GM11168 (cell line): Measurements from ENCODE around the gene PHKA1.
"Not testable (repeated sequence)": the region's sequence is repeated elsewhere in the genome, so short reads cannot be mapped to it uniquely, and the experiment has no call there.

Experiments used
- in situ Hi-C: fragments of 300-500 bp; cut with MboI; formaldehyde crosslinking; loops from one replicate; pipeline ENCODE4 v1.12.0; 2022; ENCODE audit warnings: low sequenced_read_pairs; ENCODE audit not compliant: unreplicated experiment

PHKA1 gene

DNA sequence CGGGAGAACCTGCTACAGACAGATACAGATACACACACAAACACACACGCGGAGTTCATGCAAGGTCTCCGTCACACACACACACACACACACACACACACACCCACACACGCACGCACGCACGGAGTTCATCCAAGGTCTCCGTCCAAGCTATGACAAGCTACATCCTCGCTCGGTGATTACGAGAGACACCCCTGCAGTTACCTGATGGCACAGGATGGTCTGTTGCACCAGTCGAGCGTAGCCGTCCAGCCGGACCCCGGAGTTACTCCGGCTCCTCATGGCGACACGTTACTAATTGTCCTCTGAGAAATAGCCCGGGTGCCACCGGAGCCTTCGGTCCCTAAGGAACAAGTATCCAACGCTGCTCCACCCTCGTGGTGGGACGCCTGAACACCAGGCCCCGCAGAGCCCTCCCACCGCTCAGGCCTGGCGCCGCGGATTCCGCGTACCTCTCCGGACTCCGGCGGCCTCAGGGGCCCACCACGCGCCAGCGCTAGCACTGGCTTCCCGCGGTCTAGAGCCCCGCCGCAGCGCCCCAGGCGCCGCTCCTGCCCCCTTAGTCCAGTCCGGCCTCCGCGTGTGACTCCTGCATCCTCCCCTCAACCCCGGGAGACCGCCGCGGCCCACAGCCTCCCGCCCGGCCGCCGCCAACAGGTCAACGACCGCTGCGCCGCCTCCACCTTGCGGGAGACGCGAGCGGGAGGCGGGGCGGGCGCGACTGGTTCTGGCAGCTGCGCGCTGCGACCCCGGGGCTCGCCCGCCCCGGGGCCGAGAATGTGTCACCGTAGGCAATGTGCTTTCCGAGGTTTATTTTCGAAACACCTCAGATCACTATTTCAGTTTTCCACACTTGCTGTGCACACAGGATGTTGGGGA, at the start of gene PHKA1:
PHKA1 (minus strand) TSS at position 708 of the 879 bp plus-strand sequence; CDS start at position 282, 426 bp downstream.
- in situ Hi-C loops, result loop anchor here (25.0 kb wide), 1 partner anchor 248 kb away; no protein-coding TSS in a partner anchor

DNA sequence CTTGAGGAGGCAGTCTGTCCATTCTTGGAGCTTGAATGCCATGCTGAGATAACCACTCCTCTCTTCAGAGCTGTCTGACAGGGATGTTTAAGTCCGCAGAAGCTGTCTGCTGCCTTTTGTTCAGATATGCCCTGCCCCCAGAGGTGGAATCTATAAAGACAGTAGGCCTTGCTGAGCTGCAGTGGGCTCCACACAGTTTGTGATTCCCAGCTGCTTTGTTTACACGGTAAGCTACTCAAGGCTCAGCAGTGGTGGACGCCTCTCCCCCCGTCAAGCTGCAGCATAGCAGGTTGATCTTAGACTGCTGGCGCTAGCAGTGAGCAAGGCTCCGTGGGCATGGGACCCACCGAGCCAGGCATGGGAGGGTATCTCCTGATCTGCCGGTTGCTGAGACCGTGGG, 46.3 kb upstream of the PHKA1 start:
- in situ Hi-C loops, result not testable (repeated sequence)

DNA sequence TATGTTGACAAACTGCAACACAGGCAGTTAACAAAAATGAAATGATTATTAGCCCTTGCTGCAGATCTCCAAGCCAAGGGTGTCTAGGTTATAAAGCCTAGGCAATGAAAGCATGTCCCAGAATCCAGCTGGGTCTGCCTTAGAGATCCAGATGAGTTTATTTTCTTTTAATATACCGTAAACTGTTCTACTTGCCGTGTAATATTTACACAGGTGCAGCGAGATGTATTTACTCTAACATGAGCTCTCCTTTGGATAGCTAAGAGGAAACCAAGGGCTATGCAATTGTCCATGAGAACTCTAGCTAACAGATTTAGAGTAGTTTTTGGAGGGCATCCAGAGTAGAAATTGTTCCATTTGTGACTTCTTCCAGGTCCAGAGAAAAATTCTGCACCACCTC, 34.4 kb upstream of the PHKA1 start:
- in situ Hi-C loops, result not testable (repeated sequence)

DNA sequence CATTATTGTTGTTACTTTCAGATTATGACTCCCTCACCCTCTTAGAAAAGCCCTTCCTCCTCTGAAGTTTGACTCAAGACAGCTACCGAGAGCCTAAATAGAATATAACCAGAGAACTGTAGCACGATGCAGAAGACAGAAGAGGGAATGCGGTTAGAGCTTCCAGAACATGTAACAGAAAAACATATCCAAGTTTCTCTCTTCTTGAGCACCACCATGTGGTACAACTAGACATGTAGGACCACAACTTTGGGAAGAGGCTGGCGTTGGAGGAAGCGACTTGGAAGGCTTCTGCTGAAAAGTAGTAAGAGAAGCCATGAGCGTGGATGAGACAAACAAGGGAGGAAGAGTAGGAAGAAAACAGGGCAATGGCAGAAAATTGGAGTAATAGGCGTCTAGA, 31.4 kb upstream of the PHKA1 start:
- in situ Hi-C loops, result not testable (repeated sequence)

DNA sequence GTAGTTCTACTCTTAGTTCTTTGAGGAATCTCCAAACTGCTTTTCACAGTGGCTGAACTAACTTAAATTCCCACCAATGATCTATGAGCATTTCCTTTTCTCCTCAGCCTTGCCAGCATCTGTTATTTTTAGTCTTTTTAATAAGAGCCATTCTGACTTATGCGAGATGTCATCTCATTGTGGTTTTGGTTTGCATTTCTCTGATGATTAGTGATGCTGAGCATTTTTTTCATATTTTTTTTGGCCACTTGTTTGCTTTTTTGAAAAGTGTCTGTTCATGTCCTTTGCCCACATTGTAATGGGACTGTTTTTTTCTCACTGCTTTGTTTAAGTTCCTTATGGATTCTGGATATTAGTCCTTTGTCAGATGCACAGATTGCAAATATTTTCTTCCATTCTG, 21.5 kb upstream of the PHKA1 start:
- in situ Hi-C loops, result no loop called here

DNA sequence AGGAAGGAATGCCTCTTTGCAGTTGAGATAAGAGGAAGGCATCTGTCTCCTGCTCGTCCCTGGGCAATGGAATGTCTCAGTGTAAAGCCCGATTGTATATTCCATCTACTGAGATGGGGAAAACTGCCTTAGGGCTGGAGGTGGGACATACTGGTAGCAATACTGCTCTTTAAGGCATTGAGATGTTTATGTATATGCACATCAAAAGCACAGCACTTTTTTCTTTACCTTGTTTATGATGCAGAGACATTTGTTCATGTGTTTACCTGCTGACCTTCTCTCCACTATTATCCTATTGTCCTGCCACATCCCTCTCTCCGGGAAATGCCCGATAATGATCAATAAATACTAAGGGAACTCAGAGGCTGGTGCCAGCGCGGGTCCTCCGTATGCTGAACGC, 19.5 kb upstream of the PHKA1 start:
- in situ Hi-C loops, result not testable (repeated sequence)

DNA sequence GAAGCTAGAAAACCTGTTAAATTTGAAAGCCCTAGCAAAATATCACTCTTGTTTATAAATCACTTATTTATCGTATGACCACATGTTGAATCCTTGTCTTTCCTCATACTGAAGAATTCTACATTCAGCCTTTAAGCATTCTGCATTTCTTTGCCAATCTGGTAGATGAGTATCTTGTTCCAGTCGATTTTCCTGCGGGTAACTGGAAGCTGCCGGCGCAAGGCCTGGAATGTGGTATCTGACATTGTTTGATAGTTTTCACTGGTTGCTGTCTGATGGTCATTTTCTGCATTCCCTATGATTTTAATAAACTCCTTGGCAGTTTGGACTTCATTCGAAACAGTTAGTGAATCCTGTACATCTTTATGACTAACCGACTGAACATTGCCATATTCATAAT, 13.7 kb upstream of the PHKA1 start:
- in situ Hi-C loops, result no loop called here

DNA sequence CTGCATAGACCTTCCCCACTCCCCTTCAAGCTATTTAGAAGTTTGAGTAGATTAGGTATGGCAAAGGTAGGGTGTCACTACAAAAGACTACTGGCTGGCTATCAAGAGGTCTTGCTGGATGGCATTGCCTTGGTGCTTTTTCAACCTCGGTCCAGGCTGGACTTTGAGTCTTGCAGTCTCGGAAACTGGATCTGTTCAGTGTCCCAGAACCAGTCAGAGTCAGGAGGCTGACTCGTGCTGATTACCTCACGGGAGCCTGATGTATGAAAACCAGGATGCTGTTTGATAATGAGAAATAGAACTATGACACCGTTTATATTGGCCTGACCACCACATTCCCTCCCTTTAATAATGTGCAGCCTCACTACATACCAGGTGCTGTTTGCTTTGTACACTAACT, 2.7 kb upstream of the PHKA1 start:
- in situ Hi-C loops, result loop anchor here (25.0 kb wide), 1 partner anchor 246 kb away; no protein-coding TSS in a partner anchor

DNA sequence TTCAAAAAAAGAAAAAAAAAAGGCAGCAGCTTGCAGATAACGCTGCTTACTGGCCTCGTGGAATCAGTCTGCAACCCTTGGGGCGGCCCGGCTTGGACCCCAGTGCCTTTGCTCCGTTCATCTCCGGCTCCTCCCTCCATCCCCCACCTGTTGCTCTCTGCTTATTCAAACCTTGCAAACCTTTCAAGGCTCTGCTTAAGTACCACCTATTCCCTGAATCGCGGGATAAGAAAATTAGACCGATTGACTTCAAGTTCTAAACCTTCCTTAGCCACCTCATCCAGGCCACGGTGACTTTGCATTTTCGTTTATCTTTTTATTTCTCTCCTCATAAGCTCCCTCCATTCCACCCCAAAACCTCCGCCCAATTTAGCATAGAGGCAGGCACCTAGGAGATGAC, 1.4 kb upstream of the PHKA1 start:
- in situ Hi-C loops, result loop anchor here (25.0 kb wide), 1 partner anchor 247 kb away; no protein-coding TSS in a partner anchor

DNA sequence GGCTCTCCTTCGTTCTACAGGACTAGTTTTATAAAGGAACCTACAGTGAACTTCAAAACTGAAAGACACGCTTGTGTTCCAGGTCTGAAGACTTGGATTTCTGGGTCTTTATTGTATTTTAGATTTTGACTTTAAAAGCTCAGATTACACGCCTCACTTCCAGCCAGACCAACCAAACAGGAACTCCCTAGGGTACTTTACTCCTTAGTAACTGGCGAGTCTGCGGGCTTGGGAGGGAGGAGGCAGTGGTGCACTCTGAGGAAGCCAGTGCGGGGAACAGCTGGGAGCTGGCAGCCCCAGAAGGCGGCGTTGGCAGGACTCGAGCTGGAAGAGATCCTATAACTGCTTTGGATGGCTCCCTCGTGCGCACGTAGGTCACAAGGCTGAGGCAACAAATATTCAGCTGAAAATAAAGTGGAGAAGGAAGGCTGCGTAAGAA, 391 bp upstream of the PHKA1 start:
- in situ Hi-C loops, result loop anchor here (25.0 kb wide), 1 partner anchor 248 kb away; no protein-coding TSS in a partner anchor

DNA sequence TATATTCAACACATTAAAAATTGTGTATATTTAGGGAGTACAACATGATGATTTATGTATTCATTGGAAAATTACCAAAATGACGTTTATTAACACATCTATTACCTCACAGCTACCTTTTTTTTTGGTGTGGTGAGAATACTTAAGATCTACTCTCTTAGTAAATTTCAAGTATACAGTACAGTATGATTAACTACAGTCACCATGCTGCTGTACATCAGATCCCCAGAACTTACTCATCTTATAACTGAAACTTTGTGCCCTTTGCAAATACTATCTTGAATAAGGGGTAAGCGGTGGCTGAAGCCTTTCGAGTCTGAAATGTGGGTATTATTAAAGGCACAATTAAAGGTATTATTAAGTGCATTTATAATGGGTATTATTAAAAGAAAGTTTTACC, 976 bp downstream of the PHKA1 start:
- in situ Hi-C loops, result loop anchor here (25.0 kb wide), 1 partner anchor 249 kb away; no protein-coding TSS in a partner anchor

DNA sequence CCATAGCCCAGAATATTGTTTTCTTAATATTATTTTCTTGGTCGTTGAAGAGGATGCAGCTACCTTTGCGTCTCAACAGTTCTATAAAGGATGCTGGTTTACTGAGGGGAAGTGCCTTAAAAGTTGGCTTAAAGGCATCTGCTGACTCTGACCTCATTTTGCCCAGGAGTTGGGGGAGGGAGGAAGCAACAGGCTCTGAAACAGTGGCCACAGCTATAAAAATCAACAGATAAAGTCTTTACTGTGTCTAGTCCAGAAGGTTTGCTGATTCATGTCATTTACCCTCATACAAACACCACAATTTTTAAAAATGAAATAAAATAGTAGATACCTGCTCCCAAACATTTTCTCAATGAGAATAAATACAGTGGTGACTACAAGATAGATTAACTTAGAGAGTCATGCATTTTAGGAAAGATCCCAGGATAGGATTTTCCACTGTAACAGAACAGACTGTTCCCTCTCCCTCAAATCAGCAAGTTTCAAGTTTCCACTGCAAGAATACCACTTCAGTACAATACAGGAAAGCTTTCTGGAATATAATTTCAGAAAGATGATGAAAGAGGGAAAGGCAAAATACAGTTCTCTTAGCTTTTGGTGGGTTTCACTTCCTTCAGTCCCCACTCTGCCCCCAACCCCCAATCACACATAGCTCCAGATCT, 1.9 kb downstream of the PHKA1 start:
- in situ Hi-C loops, result loop anchor here (25.0 kb wide), 1 partner anchor 250 kb away; no protein-coding TSS in a partner anchor

DNA sequence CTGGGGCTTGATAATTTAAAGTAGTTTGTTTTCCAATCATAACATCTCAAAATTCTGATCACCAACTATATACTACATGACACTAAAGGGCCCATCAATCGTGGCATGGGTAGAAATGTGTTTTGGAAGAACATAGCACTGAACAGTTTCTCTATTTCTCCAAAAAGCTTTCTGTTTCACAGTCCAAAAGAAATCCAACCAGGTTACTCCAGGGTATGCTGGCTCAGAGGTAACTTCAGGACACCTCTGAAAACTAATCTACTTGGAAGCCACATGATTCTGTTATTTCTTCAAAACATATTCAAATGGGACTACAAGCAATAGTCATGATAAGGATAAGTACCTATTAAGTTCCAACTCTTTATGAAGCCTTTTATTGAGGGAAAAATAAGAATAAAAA, 8.3 kb downstream of the PHKA1 start:
- in situ Hi-C loops, result loop anchor here (25.0 kb wide), 1 partner anchor 256 kb away; no protein-coding TSS in a partner anchor

DNA sequence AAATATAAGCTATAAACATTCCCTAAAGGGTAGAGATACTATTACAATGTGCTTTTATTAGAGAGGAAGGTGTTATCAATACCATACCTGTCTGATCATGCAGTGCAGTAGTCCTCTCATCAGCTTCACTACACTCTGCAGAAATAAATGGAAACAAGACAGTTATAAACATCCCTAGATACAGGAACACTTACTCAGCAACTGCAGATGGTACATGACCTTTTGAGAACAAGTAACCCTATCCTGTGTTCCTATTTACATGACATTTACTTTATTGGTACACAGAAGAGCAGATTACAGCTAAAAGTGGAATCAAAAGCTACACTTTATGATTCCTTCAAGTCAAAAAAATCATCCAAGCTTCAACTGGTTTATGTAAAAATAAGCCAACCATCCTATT, 9.0 kb downstream of the PHKA1 start:
- in situ Hi-C loops, result loop anchor here (25.0 kb wide), 1 partner anchor 257 kb away; no protein-coding TSS in a partner anchor

DNA sequence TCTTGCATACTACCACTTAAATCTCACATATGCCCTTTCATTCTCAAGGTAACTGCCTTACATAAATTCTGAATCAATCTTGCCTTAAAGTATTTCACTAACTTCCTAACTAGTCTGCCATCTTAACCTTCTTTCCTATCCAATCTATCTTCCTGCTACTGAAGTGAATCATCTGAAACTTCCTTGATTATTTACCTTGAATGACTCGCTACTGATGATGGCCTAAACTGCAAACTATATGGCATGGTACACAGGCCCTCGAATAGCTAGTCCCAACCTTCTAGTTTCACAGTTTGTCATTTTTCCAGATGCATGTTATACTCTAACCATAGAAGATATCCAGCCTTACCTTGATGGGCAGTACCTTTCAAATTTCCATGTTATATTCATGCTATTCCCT, 19.9 kb downstream of the PHKA1 start:
- in situ Hi-C loops, result no loop called here

DNA sequence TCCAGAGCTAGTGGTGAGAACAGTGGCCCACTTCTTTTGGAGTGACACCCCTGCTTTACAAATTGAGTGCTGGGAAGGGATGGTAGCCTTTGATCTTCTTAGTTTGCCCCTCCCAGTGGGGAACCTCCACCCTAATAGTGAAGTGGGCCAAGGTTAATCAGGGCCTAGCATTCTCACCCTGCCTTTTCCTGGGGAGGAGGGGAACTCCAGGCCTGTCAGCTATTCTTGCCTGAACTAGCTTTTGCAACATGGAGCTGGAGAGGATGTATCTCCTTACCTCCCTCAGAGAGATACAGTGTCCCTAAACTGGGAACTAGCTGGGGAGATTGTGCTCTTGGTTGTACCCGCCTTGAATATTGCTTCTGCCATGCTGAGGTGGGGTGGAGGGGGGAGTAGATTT, 20.6 kb downstream of the PHKA1 start:
- in situ Hi-C loops, result no loop called here

DNA sequence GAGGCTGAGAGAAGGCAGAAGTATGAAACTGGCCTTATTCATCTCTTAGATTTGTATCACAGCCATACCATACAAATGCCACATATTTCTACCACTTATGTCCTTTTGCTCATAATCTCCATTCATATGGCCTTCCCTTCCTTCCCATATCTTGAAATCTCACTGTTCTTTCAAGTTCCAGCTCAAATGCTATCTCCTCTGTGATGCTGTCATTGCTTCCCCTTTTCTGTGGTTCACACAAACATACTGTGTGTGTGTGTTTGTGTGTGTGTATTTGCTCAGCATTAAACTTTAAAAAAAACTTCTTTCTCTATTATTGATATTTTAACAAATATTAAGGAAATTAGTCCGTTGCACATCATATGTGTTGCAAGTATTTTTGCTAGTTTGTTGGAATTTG, 26.7 kb downstream of the PHKA1 start:
- in situ Hi-C loops, result no loop called here

DNA sequence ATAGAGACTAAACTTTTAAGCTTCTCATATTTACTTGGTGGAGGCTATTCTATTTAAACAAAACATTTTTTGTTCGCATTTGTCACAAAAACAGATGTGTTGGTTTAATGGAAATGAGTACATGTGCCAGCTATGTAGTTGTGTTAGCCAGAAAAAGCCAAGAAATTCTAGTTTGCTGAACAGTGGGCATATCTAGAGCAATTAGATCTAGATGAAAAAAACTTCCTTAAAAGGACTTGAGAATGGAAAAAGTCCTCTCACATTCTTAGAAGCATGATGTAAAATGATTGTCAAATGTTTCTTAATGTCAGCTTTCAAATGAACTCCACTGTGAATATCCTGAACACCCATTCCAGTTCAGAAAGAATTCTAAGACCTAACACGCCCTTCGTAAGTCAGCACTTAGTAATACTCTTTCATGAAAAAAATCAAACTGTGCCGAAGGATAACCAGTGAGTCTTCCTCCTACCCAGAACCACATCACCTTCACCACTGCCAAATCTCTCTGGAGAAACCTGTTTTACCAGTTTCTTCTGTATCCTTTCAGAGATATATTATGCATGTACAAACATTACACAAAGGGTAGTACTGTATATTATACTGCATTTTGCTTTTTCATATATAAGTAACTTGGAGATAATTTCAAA, 28.2 kb downstream of the PHKA1 start:
- in situ Hi-C loops, result no loop called here

DNA sequence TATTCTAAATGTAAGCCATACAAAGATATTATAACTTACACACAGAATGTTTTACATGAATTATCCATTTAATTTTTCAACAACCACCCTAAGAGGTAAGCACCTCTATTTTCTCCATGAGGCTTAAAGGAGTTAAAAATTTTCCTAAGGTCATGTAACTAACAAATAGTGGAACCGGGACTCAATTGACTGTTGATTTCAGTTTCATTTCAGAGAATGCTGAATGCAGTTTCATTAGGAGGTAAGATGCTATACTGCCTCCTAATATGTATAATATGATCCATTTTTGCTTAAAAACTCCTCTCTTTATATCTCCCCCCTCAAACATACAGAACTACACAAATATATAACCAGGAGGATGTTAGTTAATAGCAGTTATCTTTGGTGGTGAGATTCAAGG, 29.1 kb downstream of the PHKA1 start:
- in situ Hi-C loops, result no loop called here

DNA sequence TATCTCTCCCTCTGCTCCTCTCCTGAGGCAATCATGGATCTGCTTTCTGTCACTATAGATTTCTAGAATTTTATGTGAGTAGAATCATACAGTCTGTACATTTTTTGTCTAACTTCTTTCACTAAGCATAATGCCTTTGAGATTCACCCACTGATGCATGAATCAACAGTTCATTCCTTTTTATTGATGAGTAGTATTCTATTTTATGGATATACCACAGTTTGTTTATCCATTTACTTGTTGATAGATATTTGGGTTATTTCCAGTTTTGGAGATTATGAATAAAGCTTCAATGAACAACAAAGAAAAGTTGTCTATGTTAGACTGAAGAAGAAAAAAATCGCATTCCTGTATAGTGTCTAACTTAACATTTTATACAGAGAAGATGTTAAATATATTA, 30.5 kb downstream of the PHKA1 start:
- in situ Hi-C loops, result no loop called here

DNA sequence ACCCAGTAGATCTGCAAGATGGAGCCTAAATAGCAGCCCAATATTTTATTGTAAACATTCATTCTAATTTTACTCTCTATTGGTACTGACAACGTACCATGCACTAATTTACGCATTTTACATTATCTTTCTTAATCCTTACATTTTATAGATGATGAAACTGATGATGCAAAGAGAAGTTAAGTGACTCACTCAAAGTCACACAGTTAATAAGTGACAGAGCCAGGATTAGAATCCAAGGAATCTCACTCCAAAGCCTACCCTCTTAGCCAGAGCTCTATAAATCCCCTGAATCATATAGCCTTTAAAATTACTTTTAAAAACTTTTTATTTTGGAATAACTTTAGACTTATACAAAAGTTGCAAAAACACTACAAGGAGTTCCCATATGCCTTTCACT, 37.6 kb downstream of the PHKA1 start:
- in situ Hi-C loops, result no loop called here
